Karpas-422 (cell line): ENCODE measurements around the gene LRRN4. TPM values are rescaled to one million over a fixed set of nuclear protein-coding genes. Genes with fewer than 3 reads are reported as not detected.

Experiments used
- DNase-seq: peaks from one replicate; pipeline ENCODE4 v3.0.0-alpha.2; 2015
- H2AFZ ChIP-seq: fragments of 200-600 bp; sonication (generic); 2 replicates; pipeline ENCODE4 v1.6.1; 2014; ENCODE audit warnings: antibody characterized with exemption, low read length, mixed read lengths
- H3K27ac ChIP-seq: fragments of 200-600 bp; sonication (generic); 2 replicates; pipeline ENCODE4 v1.5.1; 2014; ENCODE audit warnings: mild to moderate bottlenecking, low read length, moderate library complexity
- H3K27me3 ChIP-seq: fragments of 200-600 bp; sonication (generic); 2 replicates; pipeline ENCODE4 v1.6.1; 2014; ENCODE audit warnings: low read length, mixed read lengths
- H3K36me3 ChIP-seq: fragments of 200-600 bp; sonication (generic); 2 replicates; pipeline ENCODE4 v1.6.1; 2014; ENCODE audit warnings: low read length, mixed read lengths; ENCODE audit not compliant: insufficient read depth
- H3K4me1 ChIP-seq: fragments of 200-600 bp; sonication (generic); 2 replicates; pipeline ENCODE4 v1.6.1; 2014; ENCODE audit warnings: mild to moderate bottlenecking, low read length, mixed read lengths
- H3K4me2 ChIP-seq: fragments of 200-600 bp; sonication (generic); 2 replicates; pipeline ENCODE4 v1.6.1; 2014; ENCODE audit warnings: low read length, low read depth, mild to moderate bottlenecking; ENCODE audit not compliant: poor library complexity, severe bottlenecking
- H3K4me3 ChIP-seq: fragments of 200-600 bp; sonication (generic); 2 replicates; pipeline ENCODE4 v1.5.1; 2014; ENCODE audit warnings: mild to moderate bottlenecking, antibody characterized with exemption, low read length, mixed read lengths
- H3K79me2 ChIP-seq: fragments of 200-600 bp; sonication (generic); 2 replicates; pipeline ENCODE4 v1.6.1; 2014; ENCODE audit warnings: mild to moderate bottlenecking, low read length, mixed read lengths
- H3K9ac ChIP-seq: fragments of 200-600 bp; sonication (generic); 2 replicates; pipeline ENCODE4 v1.6.0; 2014; ENCODE audit warnings: low read length
- H3K9me2 ChIP-seq: fragments of 200-600 bp; sonication (generic), shearing (Covaris generic); replicated peaks from 2 replicates; pipeline ENCODE4 v1.6.0; 2014; ENCODE audit warnings: mild to moderate bottlenecking, low read length, moderate library complexity; ENCODE audit not compliant: insufficient read depth
- H3K9me3 ChIP-seq: fragments of 300-700, 200-600 bp; sonication (generic); 2 replicates; pipeline ENCODE4 v1.6.1; 2014; ENCODE audit warnings: low read length, mixed read lengths
- H4K20me1 ChIP-seq: fragments of 200-600 bp; sonication (generic); 2 replicates; pipeline ENCODE4 v1.6.1; 2014; ENCODE audit warnings: mild to moderate bottlenecking, antibody characterized with exemption, low read length, low read depth; ENCODE audit not compliant: insufficient read depth
- total RNA-seq: library from RNA; depleted of rRNA; stranded (reverse); fragments of >200 nt; shearing (Covaris generic); gene quantifications from 2 replicates; pipeline ENCODE4 v1.2.3, GENCODE V29; 2014; ENCODE audit warnings: low replicate concordance

Gene LRRN4
- total RNA-seq, 1 experiment from 2014 or later, result not detected

GRCh38 chr20:6091661-6092060 lies 37.8 kb upstream of the LRRN4 start:
- Histone ChIP-seq H3K4me2 (no peak overlapping the region), H2AFZ (no peak overlapping the region), H3K4me3 (no peak overlapping the region), H3K4me1 (no peaks in the 10 kb centered on the region), H3K36me3 (no peaks in the 10 kb centered on the region), H3K27me3 (no peaks in the 10 kb centered on the region), H3K27ac (no peak overlapping the region), H3K9me3 (no peaks in the 10 kb centered on the region), H3K9me2 (no peaks in the 10 kb centered on the region), H4K20me1 (no peaks in the 10 kb centered on the region), H3K9ac (no peak overlapping the region), H3K79me2 (no peaks in the 10 kb centered on the region)
- DNase-seq, result no peak

GRCh38 chr20:6086868-6087267 lies 33.0 kb upstream of the LRRN4 start:
- no peak overlapping the region for H2AFZ ChIP-seq
- no peak overlapping the region for H3K9ac ChIP-seq
- no peak for DNase-seq

DNA sequence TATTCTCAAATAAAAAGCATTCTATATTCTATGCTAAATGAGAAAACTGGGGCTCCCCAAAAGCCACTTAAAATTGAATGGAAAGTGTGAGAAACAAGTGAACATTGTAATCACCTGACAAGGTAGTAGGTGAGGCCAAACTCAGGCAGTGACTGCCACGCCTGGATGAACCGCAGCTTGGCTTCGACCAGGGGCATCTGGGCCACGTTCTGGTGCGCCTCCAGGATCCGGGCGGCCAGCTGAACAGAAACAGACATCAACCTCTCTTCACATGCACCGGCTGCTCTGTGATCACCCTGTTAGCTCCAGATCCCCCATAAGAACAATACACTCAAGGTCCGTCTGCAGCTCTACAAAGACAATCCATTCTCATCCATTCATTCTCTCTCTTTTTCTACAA lies 30.1 kb upstream of the LRRN4 start:
- H3K9me3 ChIP-seq, result no peaks in the 10 kb centered on the region
- no peaks in the 10 kb centered on the region for H3K27me3 ChIP-seq
- no peaks in the 10 kb centered on the region for H3K36me3 ChIP-seq
- no peak overlapping the region for H3K4me2 ChIP-seq
- DNase-seq, result no peak
- no peaks in the 10 kb centered on the region for H3K4me1 ChIP-seq
- no peaks in the 10 kb centered on the region for H3K79me2 ChIP-seq
- H2AFZ ChIP-seq, result no peak overlapping the region
- no peaks in the 10 kb centered on the region for H3K9me2 ChIP-seq
- no peaks in the 10 kb centered on the region for H4K20me1 ChIP-seq
- H3K4me3 ChIP-seq, result no peak overlapping the region
- H3K9ac ChIP-seq, result no peak overlapping the region
- H3K27ac ChIP-seq, result no peak overlapping the region

More at GRCh38 chr20:6086868-6087267, 33.0 kb upstream of the LRRN4 start:
- no peaks in the 10 kb centered on the region for H3K9me2 ChIP-seq
- no peak overlapping the region for H3K27ac ChIP-seq
- no peaks in the 10 kb centered on the region for H3K36me3 ChIP-seq
- no peaks in the 10 kb centered on the region for H4K20me1 ChIP-seq
- no peaks in the 10 kb centered on the region for H3K27me3 ChIP-seq
- no peaks in the 10 kb centered on the region for H3K4me1 ChIP-seq
- no peaks in the 10 kb centered on the region for H3K9me3 ChIP-seq
- H3K4me2 ChIP-seq, result no peak overlapping the region
- H3K4me3 ChIP-seq, result no peak overlapping the region
- H3K79me2 ChIP-seq, result no peaks in the 10 kb centered on the region

- Histone ChIP-seq H4K20me1 (no peaks in the 10 kb centered on the region), H3K4me3 (no peak overlapping the region), H3K9me3 (no peaks in the 10 kb centered on the region), H3K27ac (no peak overlapping the region), H3K36me3 (no peaks in the 10 kb centered on the region), H3K4me2 (no peak overlapping the region), H3K9me2 (no peaks in the 10 kb centered on the region), H3K27me3 (no peaks in the 10 kb centered on the region), H3K9ac (no peak overlapping the region), H3K79me2 (no peaks in the 10 kb centered on the region), H2AFZ (no peak overlapping the region), H3K4me1 (no peaks in the 10 kb centered on the region)
- DNase-seq, result no peak
Observed at GRCh38 chr20:6081236-6081635, 27.4 kb upstream of the LRRN4 start.

GRCh38 chr20:6079016-6079415 lies 25.2 kb upstream of the LRRN4 start:
- H3K9ac ChIP-seq, result no peak overlapping the region
- H4K20me1 ChIP-seq, result no peaks in the 10 kb centered on the region
- H3K27me3 ChIP-seq, result no peaks in the 10 kb centered on the region

DNA sequence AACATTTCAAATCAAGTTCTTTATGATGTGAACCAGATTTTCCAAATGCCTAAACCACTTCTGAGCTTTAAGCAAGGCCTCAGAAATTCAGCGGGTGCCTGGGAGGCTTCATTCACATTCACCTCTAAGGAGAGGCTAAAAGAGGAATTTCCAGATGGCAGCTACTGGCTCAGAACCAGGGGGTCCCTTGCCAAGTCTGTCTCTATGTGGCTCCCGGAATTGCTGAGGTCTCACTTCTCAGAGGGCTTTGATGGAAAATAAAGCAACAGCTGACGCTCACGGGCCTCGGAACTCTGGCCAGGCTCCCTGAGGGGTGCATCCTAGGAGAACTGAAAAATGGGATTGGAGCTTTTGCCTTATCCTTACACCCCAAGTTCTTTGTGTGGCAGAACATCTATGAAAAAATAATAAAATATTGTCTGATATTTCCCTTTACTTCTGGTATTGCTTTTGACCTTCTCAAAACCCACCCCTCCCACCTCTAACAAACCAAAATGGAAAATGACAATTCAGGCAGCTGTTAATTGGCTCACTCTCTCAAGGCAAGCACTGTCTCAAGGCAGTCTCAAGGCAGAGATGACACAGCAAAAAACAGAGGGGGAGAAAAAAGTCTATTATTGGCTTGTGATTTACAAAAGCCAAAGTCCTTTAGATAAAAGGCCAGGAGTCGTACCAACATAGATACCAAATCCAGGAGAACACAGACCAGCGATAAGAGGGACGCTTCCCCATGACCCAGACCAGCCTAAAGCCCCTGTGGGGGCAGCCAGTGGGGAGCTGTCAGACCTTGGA lies 21.8 kb upstream of the LRRN4 start:
- no peak for DNase-seq
- H3K36me3 ChIP-seq, result no peaks in the 10 kb centered on the region

More at GRCh38 chr20:6079016-6079415, 25.2 kb upstream of the LRRN4 start:
- Histone ChIP-seq H3K4me1 (no peaks in the 10 kb centered on the region), H3K4me3 (no peak overlapping the region), H3K36me3 (no peaks in the 10 kb centered on the region), H3K27ac (no peak overlapping the region), H2AFZ (no peak overlapping the region), H3K9me3 (no peaks in the 10 kb centered on the region), H3K9me2 (no peaks in the 10 kb centered on the region), H3K4me2 (no peak overlapping the region), H3K79me2 (no peaks in the 10 kb centered on the region)
- no peak for DNase-seq

DNA sequence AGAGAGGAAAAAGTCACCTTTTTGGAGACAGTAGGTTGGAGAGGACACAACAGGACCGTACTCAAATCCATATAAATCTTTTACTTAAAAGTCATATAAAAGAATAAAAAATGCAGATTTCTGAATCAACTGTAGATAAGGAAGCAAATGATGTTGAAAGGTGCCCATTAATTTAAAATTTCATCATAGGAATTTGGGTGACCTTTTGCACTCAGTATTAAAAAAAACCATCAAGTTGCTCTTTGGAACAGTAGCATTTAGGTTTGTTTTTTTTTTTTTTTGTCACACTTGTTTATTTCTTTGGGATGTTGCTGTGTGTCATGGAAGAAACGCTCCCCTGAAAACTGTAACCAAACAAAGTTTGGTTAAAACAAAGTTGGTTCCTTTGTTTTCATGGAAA lies 20.9 kb upstream of the LRRN4 start:
- Histone ChIP-seq H2AFZ (no peak overlapping the region), H3K9ac (no peak overlapping the region), H3K4me1 (peaks cover 10% of the 10 kb centered on the region), H3K27me3 (no peaks in the 10 kb centered on the region), H3K9me2 (no peaks in the 10 kb centered on the region), H3K36me3 (no peaks in the 10 kb centered on the region), H3K4me2 (no peak overlapping the region), H3K9me3 (no peaks in the 10 kb centered on the region), H3K79me2 (no peaks in the 10 kb centered on the region), H3K27ac (no peak overlapping the region), H3K4me3 (no peak overlapping the region), H4K20me1 (no peaks in the 10 kb centered on the region)
- no peak for DNase-seq

More for the DNA sequence above, 21.8 kb upstream of the LRRN4 start:
- H3K27ac ChIP-seq, result no peak overlapping the region
- H3K9me3 ChIP-seq, result no peaks in the 10 kb centered on the region
- H3K4me1 ChIP-seq, result peaks cover 10% of the 10 kb centered on the region
- H3K79me2 ChIP-seq, result no peaks in the 10 kb centered on the region
- H4K20me1 ChIP-seq, result no peaks in the 10 kb centered on the region
- H3K4me3 ChIP-seq, result no peak overlapping the region
- no peaks in the 10 kb centered on the region for H3K27me3 ChIP-seq
- no peaks in the 10 kb centered on the region for H3K9me2 ChIP-seq
- no peak overlapping the region for H3K9ac ChIP-seq
- no peak overlapping the region for H2AFZ ChIP-seq
- no peak overlapping the region for H3K4me2 ChIP-seq

DNA sequence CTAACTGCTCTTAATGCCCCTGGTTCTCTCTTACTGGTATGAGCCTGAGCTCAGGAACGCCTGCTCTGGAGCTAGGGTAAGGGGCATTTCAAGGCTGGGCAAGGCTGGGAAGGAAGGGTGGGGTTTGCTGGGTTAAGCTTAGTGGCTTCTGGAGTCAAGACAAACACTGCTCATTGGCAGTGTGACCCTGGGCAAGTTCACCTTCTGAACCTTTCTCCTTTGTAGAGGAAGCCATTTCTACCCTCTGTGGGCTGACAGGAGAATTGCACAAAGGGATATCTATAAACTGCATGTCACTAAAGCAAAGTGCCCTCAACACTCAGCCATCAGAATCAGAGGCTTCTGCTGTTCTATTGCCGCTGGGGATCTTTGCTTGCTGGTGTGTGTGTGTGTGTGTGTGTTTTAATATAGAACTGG lies 20.3 kb upstream of the LRRN4 start:
- H3K79me2 ChIP-seq, result no peaks in the 10 kb centered on the region
- no peaks in the 10 kb centered on the region for H3K9me2 ChIP-seq
- H3K4me2 ChIP-seq, result no peak overlapping the region
- H2AFZ ChIP-seq, result no peak overlapping the region; the same call in 1 of the 2 replicates
- H3K4me3 ChIP-seq, result no peak overlapping the region
- no peaks in the 10 kb centered on the region for H4K20me1 ChIP-seq
- H3K27me3 ChIP-seq, result no peaks in the 10 kb centered on the region
- H3K9ac ChIP-seq, result no peak overlapping the region
- H3K27ac ChIP-seq, result no peak overlapping the region
- H3K4me1 ChIP-seq, result peaks cover 10% of the 10 kb centered on the region
- no peaks in the 10 kb centered on the region for H3K9me3 ChIP-seq
- H3K36me3 ChIP-seq, result no peaks in the 10 kb centered on the region
- peak; percentile 81 for DNase-seq
